Dedifferentiated amniotic fluid mesenchymal stem cell (primary cell): ENCODE measurements around the gene CNKSR2.

Source experiments
- DNase-seq: peaks from one replicate; pipeline ENCODE4 v3.0.0-alpha.2; 2016; ENCODE audit errors: extremely low spot score

The CNKSR2 gene

DNA sequence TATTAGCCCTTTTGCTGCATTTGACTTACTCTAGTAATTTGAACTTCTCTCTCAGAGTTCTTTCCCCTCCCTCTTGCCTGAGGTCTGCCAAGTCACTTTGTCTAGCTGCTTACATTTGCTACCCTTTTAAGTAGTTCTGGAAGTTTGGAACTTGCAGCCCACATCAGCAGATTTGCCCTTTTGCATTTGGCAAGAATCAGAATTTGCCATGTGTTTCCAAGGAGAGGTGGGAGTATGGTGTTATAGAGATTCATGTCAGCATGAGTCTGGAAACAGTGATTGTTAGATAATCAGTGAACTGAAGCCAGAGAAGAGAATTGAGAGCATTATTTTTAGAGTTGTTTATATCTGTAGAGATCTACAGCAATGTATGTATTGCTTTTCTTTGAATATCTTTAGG lies 231.8 kb downstream of the CNKSR2 start:
- DNase-seq, result no peak

DNA sequence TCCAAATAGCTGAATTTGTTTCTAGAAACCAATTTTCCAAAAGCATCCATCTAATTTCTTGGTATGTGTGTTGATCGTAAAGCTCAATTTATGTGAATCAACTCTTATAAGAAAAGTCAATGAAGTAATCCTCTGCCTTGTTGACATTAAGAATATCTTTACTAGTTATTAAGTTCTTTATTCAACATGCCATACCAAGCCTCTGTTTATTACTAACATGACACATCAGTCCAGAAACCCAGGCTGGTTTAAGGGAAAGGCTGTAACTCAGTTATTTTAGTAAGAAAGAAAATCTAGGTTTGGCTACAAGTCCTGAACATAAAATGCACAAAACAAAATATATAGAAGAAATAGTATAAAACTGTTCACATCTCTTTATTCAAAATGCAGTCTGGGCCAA lies 235.9 kb downstream of the CNKSR2 start:
- no peak for DNase-seq

DNA sequence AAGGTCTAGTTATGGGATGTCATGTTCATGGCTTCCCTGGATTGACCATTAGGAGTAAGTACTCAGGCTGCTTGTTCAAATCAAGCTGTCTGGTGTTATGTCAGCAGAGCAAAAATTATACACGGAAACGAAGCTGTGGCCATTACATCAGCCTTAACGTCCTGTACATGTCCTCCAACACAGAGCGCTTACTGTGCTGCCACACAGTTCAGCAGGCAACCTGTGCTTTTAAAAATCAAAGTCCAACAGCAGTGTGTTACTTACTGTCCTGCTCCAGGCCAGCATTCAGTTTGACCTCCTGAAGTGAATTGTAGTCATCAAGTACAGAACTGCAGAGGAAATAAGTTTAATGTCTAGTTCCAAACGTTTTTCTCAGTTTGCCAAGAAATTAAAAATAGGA lies 237.9 kb downstream of the CNKSR2 start:
- no peak for DNase-seq

DNA sequence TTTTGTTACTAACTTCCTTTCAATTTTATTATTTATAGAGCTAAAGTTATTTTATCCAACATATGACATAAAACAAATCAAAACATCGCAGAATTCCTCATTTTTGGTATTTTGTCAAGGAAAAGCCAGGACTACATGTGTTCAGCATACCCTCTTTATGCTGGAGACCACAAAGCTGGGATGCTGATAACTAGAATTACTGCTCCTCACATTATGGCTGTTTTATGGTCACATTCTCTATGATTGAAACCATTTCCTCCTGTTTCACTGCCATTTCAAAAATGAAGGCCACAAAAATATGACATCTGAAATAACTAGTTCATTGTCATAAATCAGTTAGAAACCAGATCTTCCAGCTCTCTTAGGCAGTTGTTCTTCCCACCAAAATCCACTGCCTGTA lies 242.2 kb downstream of the CNKSR2 start:
- DNase-seq, result no peak

DNA sequence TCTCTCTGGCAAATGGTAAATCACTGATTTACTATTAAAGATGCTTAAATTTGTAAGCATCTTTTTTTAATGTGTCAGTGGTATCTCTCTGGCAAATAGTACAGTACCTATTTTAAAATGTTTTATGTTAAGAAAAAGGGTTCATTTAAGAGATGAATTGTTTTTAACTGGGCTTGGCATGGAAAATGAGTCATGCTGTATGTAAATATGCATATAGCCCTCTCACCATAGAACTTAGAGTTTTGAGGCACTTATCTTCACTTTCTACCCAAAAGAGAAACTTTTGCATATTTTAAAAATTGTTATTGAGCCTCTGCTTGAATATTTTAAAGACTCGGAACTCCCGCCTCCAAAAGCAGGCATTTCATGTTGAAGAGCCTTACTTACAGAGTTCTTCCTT lies 246.0 kb downstream of the CNKSR2 start:
- no peak for DNase-seq

DNA sequence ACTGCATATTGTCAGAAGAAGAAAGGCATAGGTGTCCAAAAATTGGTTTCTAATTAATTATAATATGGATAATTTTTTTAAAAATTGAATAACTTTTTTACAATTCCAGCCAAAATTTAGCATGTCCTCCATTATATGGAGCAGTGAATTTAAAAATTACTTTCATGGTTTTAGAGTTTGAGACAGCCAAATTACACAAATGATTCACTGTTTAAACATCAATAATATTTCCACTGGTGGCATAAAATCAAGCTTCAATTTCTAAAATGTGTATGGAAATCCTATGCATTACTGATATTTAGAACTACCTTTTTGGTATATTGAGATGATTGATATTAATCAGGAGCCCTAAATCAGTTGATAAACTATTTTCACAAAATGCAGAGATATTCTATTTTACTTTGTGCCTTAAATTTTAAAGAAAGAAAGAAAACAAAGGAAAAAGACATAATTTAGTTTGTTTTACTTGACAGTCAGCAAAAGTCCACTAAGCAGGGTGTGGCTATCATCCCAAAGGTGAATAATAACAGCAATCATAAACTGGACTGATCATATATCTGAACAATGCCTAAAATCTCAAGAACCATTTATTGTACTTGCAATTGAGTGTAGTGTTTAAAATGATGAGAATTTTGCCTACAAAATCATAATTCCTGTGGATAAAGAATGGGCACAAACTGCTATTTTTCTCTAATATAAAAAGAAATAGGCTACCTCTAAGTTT lies 249.7 kb downstream of the CNKSR2 start:
- DNase-seq, result no peak

DNA sequence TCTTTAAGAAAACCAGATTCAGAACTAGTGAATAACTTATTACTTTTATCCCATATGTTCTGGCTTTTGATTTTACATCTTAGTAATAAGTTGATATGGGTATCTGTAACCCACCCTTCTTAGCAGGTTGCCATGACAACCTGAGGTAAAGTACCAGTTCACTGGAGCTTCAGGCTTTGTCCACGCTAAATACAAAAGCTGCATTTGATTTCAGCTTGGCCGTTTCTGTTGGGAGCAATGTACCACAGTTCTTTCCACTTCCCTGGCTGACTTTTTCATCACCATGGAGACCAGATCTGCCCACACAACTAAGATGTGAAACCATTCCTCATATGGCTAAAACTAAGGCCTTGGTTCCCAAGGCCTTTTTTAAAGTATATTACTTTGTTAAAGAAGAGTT lies 257.8 kb downstream of the CNKSR2 start:
- no peak for DNase-seq

DNA sequence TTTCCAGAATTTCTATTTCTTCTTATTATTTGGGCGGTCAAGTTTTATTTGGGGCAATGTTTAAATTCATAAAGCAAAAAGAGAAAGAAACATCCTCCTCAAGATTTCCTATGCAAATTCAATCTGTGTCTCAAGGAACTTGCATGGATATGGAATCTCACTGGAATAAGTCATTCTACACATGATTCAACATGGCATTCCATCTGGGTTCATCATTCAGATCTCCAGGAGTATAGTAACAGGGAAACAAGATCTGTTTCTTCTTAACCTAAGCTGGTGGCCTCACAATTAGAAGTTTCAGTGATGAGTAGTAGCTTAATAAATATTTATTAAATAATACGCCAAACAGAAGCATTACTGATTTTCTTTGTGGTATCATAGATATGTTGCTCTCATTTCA lies 264.1 kb downstream of the CNKSR2 start:
- no peak for DNase-seq

DNA sequence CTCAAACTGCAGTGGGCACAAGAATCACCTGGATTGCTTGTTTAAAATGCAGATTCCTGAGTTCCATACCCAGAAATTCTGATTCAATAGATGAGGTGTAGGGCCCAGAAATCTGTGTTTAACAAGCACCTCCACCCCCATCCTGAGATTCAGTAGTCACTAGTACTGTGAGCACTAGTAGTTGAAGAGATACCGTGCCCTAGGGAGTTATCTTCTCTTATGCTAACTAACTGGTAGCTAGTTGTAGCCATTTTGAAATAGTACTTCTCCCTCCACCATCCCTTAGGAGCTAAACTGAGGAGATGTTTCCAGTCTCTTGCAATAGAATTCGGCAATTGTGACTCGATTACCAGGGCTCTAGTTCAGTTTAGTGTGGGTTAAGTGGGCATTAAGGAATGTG lies 265.6 kb downstream of the CNKSR2 start:
- no peak for DNase-seq

DNA sequence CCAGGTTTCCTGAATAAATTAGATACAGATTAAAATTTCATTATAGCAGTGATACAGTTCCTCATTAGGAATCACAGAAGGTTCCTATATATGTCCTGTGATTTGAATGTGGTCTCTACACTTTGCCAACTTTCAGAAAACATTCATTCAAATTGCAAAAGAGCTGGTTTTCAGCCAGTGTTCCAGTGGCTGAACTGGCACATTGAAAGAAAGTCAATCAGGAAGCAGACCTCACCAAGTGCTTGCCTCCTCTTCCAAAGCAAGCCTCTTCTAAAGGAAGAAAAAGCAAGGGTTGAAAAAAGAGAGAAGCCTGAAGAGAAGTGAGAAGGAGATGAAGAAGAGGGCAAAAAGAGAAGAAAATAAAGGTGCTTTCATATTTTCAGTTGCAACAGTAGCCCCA lies 271.2 kb downstream of the CNKSR2 start:
- no peak for DNase-seq

DNA sequence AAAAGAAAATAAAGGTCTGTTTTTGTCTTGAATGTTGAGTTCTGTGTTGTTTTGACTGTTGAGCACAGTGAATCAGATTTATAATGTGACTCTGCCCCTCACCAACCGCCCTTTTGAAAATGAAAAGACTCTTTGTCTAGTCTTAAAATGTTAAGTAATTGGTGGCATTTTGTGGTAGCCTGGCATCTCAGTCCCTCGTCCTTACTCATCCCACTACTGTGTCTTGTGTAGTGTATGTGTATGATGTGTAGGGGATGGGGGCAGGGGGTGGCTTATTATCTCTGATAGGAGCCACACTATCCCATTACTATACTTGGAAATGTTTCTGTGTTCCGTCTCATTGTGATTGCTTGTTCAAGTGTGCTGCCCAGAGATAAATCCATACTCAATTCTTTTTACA lies 271.7 kb downstream of the CNKSR2 start:
- DNase-seq, result no peak

DNA sequence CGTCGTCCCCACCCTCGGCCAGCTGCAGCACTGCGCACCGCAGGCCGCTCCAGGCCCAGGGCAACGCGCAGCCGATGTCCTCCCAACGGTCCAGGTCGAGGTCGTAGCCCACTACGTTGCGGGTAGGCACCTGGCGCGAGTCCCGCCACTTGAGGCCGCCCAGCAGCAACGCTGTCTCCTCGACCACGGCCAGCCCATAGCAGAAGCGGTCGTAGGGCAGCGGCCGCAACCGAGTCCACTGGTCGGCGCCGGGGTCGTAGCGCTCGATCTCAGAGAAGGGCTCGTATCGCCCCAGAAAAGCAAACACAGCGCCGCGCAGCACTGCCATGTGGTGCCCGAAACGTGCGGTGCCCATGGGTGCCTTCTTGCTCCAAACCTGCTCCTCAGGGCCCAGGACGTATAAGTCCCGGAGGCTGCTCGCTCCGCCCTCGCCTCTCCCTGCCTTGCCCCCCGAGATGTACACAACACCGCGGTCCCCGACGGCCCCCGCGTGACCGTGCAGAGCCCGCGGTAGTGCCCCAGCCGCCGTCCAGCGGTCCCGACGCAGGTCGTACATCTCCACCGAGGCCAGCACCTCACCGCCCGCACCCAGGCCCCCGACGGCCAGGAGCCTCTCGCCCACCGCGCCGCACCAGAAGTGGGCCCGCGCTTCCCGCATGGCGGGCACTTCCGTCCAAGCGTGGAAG lies 281.8 kb downstream of the CNKSR2 start:
- DNase-seq, result no peak

DNA sequence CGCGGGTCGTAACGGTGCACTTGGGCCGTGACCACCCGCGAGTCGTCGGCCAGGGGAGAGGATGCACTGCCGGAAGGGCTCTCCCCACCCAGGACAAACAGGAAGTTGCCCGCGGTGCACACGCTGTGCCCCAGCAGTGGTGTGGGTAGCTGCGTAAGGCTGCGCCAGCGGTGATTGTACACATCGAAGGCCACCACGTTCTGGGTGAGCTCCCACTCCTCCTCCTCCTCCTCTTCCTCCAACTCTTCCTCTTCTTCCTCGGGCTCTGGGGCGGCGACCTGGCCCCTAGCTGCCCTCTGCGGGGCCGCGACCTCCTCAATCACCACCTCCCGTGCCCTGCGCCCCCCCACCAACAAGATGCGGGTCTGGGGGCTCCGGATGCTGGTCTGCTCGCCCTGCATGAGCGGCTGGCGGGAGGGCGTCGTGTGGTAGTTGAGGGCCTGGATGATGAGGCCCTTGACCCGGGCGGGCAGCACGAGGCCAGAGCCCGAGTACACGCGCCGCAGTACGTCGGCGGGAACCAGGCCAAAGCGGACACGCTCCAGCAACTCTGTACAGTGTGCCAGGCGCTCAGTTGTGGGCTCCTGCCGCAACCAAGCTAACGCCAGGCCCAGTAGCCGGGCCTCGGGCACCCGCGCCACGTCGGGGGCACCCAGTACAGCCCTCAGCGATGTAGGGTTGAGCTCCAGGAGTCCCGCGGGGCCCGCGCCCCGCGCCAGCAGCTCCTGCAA lies 282.5 kb downstream of the CNKSR2 start:
- no peak for DNase-seq

DNA sequence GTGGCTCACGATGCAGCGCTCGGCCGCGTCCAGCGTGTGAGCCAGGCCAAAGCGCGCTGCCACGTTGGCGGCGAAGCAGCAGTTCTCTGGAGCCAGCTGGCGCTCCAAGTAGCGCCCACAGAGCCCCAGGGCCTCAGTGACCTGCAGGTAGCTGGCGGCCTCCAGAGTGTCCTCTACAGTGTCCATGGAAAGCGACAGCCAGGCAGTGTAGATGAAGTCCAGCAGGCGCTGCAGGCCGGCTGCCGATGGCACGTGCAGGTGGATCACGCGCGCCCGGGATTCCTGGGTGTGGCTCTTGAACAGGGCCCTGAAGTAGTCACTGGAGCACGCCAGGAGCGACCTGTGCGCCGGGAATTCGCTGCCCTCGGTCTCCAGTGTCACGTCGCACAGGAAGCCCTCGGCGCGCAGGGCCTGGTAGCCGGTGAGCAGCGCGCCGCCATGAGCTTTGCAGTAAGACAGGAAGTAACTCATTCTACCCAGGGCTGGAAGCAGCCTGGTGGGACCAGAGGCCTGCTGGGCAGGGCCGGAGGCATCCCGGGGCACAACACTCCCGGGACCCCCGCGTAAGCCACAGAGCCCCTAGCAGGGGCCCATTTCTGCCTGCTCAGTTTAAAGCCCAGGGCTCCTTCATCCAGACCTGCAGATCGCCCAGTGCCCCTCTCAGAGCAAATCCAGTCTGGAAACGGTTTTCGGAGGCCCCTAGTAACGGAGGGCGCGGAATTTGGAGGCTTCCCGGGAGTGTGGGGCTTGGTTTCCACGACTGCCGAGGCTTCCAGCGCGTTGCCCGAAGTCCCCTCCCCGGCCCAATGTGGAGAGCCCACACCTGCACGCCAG lies 283.3 kb downstream of the CNKSR2 start:
- no peak for DNase-seq

DNA sequence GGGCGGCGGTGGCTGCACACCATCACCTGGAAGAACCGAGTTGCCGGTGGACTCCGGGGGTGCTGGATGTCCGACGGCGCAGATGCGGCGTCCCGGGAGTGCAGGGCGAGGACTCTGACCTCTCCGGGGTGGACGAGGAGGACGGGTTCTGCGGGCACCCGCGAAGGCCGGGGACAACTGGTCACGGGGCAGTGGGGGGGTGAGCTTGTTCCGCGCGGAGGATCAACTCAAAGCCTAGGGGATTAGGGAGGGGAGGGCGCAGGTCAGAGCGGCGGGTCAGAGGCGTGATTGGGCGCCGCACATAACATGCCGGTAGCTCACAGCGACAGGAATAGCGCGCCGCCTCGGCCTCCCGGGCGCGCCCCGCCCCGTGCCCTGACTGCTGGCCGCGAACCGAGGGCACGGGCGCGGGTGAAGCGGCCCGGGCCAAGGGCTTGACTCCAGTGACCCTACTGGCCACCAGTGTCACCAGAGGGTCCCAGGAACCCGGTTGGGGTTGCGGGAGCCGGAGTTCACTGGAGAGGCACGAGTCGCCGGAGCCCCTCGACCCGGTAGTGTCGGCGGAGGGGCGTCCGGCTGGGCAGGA lies 284.0 kb downstream of the CNKSR2 start, which contains the start of gene KLHL34:
TSS of gene KLHL34 (minus strand) at position 179 of the 586 bp plus-strand sequence. CDS start 542 bp downstream, outside the sequence.
- DNase-seq, result no peak

DNA sequence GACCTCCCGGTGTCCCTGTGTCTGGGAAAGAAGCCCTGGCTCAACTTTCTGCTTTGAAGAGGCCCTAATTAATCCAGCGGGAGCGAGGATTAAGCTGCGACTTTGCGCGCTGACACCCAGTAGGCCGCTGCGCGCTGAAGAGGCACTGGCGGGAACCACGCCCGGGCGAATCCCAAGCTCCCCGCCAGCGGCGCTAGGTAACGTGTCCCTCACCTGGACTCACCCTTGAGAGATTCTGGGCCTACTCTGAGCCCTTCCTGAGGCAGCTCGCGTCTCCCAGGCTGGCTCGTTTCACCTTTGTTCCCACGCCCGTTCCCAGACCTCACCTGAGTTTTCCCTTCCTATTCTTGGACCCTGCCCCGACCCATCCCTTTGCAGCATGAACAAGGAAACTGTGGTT lies 284.5 kb downstream of the CNKSR2 start:
- no peak for DNase-seq

DNA sequence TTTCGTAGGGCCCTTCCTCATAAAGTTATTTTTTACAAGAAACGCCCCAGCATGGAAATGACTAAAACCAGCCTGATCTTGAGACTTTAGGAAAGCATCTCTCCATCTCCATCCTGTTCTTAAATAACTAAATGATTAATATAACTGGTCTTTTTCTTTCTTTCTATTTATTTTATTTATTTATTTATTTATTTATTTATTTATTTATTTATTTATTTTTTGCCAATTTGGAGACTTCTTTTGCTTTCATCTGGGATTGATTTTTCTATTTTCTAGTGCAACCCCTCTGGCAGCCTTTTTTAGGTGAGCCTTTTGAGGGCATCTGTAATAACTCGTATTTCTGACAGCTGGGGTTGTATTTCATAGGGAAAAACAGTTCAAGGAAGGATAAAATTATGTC lies 285.1 kb downstream of the CNKSR2 start:
- DNase-seq, result no peak

DNA sequence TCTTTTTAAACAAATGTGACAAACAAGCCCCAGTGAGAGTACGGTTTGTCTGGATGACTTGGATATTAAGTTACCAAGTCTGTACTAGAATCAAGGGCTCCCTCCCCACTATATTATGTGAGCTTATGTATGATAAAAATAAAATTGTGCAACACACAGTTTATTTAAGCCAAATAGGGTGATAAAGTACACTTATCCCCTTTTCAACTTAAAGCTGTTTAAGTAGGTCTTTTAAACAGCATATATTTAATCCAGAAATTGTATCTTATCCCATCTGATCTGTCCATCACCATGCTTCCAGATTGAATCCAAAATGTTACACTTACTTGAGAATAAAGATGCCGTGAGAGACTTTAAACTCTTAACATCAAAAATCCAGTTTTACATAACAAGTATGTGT lies 285.9 kb downstream of the CNKSR2 start:
- DNase-seq, result no peak

DNA sequence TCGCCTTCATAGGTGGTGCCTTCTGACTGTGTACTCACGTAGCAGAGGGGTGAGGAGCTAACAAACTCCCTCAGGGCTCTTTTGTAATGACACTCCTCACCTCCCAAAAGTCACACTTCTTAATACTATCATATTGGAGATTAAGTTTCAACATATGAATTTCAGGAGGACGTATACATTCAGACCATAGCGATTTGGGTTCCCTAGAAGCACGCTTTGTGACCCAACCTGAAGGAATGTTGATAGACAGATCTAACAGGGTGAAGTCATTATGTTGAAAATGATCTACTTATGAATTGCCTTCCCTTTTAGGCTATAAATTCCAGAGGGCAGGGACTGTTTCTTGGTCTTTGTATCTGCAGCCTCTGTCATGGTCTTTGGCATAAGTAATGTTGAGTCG lies 287.1 kb downstream of the CNKSR2 start:
- DNase-seq, result no peak

DNA sequence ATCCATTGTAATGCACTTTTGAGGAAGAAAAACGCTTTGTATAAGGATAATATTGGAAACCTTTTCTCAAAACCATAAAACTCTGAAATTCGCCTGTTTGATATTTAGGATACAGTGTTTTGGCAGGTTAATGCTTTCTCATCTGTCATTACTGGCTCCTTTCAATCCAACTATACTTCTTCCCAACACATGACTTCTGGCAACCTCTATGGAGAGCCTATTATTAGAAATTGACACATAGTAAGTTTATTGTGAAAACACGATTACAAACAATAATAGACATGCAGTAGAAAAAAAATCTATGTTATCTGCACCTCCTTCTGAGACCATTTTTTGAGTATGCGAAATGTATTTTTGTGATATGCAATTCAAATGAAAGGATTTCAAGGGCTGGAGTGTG lies 288.5 kb downstream of the CNKSR2 start:
- no peak for DNase-seq

DNA sequence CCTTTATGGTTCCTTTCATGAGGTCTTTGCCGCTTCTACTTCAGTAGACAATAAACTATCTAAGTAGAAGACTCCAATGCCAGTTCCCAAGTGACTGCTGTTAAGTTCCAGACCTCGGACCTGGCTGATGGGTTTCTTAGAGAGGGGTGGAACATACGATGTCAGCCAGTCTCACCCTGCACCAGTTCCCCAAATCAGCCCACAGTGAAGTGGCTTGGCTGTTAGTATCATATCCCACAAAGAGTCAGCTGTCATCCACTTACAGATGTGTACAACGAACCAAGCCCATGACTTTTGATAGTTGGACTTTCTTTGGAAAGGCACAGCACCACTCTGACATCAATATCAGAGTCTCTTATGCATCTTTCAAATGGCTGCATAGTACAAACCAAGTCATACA lies 292.0 kb downstream of the CNKSR2 start:
- DNase-seq, result no peak

DNA sequence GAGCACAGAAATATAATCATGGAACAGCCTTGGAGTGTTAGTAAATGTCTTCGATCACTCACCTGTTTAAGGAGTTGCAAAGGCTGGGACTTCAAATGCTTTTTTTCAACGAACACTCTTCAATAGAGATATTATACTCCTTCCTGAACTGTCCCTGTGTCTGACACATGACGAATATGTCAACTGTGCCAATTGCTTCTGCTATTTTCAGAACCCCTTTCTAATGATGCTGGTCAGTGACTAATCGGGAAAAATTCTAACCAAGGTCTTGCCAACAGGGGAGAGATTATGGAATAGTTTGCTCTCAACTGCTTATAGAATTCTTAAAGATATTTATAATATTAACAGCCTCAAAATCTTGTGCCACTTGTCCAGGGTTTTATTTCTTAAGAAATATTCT lies 292.5 kb downstream of the CNKSR2 start:
- no peak for DNase-seq
